OCI-LY3 (cell line): ENCODE data around the gene CARD11.

ENCODE experiments used
- H2AFZ ChIP-seq: fragments of 200-600, 300-600 bp; shearing (Covaris generic); 2 replicates; pipeline ENCODE4 v1.6.0; 2014; ENCODE audit warnings: antibody characterized with exemption, low read depth, low read length
- H3K27ac ChIP-seq: fragments of 200-600, 300-600 bp; sonication (generic); 2 replicates; pipeline ENCODE4 v1.5.1; 2014; ENCODE audit warnings: mild to moderate bottlenecking, low read length, moderate library complexity, mixed read lengths
- H3K27me3 ChIP-seq: fragments of 200-600, 300-600 bp; sonication (generic); 2 replicates; pipeline ENCODE4 v1.6.1; 2014; ENCODE audit warnings: low read depth, low read length, mixed read lengths
- H3K36me3 ChIP-seq: fragments of 200-600, 300-600 bp; sonication (generic); replicated peaks from 2 replicates; pipeline ENCODE3; 2014; ENCODE audit warnings: low read depth, low read length, mixed read lengths
- H3K4me1 ChIP-seq: fragments of 300-600, 200-600 bp; sonication (generic); 2 replicates; pipeline ENCODE4 v1.6.1; 2014; ENCODE audit warnings: low read length, mixed read lengths
- H3K4me2 ChIP-seq: fragments of 200-600, 300-600 bp; sonication (generic); 2 replicates; pipeline ENCODE4 v1.6.1; 2014; ENCODE audit warnings: low read length, mixed read lengths
- H3K4me3 ChIP-seq: fragments of 300-600, 200-600 bp; sonication (generic); 2 replicates; pipeline ENCODE4 v1.5.1; 2014; ENCODE audit warnings: antibody characterized with exemption, mild to moderate bottlenecking, low read length, moderate library complexity
- H3K79me2 ChIP-seq: fragments of 300-600, 200-600 bp; shearing (Covaris generic); 2 replicates; pipeline ENCODE4 v1.6.1; 2014; ENCODE audit warnings: mild to moderate bottlenecking, low read length, mixed read lengths
- H3K9ac ChIP-seq: fragments of 300-600, 200-600 bp; shearing (Covaris generic); 2 replicates; pipeline ENCODE4 v1.6.0; 2014; ENCODE audit warnings: mild to moderate bottlenecking, low read length, moderate library complexity
- H3K9me3 ChIP-seq: fragments of 200-600, 300-600 bp; shearing (Covaris generic); 2 replicates; pipeline ENCODE4 v1.6.1; 2014; ENCODE audit warnings: low read length, mixed read lengths; ENCODE audit not compliant: insufficient read depth
- H4K20me1 ChIP-seq: fragments of 200-600, 300-600 bp; sonication (generic); 2 replicates; pipeline ENCODE4 v1.6.1; 2016; ENCODE audit warnings: low read length, mixed read lengths; ENCODE audit not compliant: insufficient read depth
- CTCF ChIP-seq: fragments of 200-600, 300-600 bp; sonication (generic); IDR thresholded peaks from 2 replicates; pipeline ENCODE4 v1.5.1; 2014; ENCODE audit warnings: antibody characterized with exemption, low read length, low read depth
- EZH2phosphoT487 ChIP-seq: fragments of 200-600 bp; shearing (Covaris generic); IDR thresholded peaks from 2 replicates; pipeline ENCODE4 v1.6.1; 2018; ENCODE audit warnings: antibody characterized with exemption, mixed run types, low read depth

The CARD11 gene

DNA sequence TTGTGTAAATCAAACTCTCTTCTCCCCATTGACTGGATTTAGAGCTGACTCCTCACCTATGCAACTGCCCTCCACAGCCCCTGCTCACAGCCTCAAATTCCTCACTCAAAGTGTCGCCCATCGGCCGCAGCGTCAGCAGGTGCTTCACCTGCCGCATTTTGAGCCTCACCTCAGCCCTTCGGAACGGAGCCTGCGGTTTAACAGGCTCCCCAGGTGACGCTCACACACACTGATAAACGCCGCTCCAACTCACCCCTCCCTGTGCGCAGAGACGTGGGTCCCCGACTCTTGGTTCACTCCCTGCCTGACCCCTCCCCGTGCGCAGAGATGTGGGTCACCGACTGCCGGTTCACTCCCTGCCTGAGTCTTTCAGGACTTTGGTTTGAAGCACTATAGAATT, 57.1 kb downstream of the CARD11 start:
- Histone ChIP-seq H4K20me1 (peaks cover 26% of the 10 kb centered on the region), H3K9me3 (peaks cover 6% of the 10 kb centered on the region; the same call in 1 of the 2 replicates), H3K4me3 (no peak overlapping the region), H3K4me1 (peaks cover under 1% of the 10 kb centered on the region; the same call in 1 of the 2 replicates), H2AFZ (no peak overlapping the region), H3K27me3 (no peaks in the 10 kb centered on the region), H3K4me2 (no peak overlapping the region), H3K36me3 (peaks cover 37% of the 10 kb centered on the region), H3K9ac (no peak overlapping the region), H3K79me2 (peaks cover 68% of the 10 kb centered on the region), H3K27ac (no peak overlapping the region)
- TF ChIP-seq EZH2phosphoT487, result no peak

DNA sequence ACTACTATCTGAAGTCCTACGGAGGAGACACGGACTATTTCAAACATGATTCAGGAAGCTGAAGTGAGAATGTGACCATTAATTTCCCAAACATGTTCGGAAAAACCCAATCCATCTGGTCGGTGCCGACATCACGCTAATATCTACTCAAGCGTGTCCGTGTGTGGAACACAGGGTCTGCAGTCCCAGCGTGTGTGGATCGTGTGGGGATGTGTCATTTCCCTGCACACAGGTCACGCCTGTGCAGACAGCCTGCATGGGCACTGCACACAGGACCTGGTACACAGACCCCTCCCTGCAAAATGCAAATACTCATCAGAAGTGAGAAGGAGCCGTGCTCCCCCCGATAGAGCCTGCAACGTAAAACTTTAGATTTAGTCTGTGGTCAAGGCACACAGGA, 57.8 kb downstream of the CARD11 start:
- Histone ChIP-seq H4K20me1 (peaks cover 26% of the 10 kb centered on the region), H3K4me2 (no peak overlapping the region), H3K27me3 (no peaks in the 10 kb centered on the region), H3K79me2 (peaks cover 68% of the 10 kb centered on the region), H3K4me1 (peaks cover 7% of the 10 kb centered on the region), H3K9me3 (peaks cover 9% of the 10 kb centered on the region; the same call in 1 of the 2 replicates), H3K9ac (no peak overlapping the region), H3K27ac (no peak overlapping the region), H2AFZ (no peak overlapping the region), H3K36me3 (peaks cover 40% of the 10 kb centered on the region), H3K4me3 (no peak overlapping the region)
- no peak for TF ChIP-seq EZH2phosphoT487
- TF ChIP-seq CTCF, result no peak

DNA sequence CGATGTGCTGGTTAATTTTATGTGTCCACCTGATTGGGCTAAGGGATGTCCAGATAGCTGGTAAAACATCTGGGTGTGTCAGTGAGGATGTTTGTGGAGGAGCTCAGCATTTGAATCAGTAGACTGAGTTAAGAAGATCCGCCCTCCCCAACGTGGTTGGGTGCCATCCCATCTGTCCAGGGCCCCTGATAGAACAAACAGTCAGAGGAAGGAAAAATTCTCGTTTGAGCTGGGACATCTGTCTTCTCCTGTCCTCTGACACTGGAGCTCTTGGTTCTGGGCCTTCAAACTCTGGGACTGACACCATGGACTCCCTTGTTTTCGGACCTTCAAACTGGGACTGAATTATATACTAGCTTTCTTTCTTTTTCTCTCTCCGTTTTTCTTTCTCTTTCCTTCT, 59.6 kb downstream of the CARD11 start:
- peaks cover 74% of the 10 kb centered on the region for H3K79me2 ChIP-seq
- H4K20me1 ChIP-seq, result peaks cover 26% of the 10 kb centered on the region
- no peak overlapping the region for H3K9ac ChIP-seq
- no peaks in the 10 kb centered on the region for H3K27me3 ChIP-seq
- no peak overlapping the region for H3K27ac ChIP-seq
- H2AFZ ChIP-seq, result no peak overlapping the region
- H3K4me1 ChIP-seq, result peaks cover 25% of the 10 kb centered on the region
- no peak overlapping the region for H3K4me2 ChIP-seq
- H3K36me3 ChIP-seq, result peaks cover 34% of the 10 kb centered on the region
- H3K4me3 ChIP-seq, result no peak overlapping the region
- TF ChIP-seq CTCF (no peak), EZH2phosphoT487 (no peak)
- peaks cover 9% of the 10 kb centered on the region; the same call in 1 of the 2 replicates for H3K9me3 ChIP-seq

- Histone ChIP-seq H4K20me1 (peaks cover 24% of the 10 kb centered on the region), H3K4me3 (no peak overlapping the region), H3K9me3 (peaks cover 9% of the 10 kb centered on the region; the same call in 1 of the 2 replicates), H3K36me3 (peaks cover 34% of the 10 kb centered on the region), H3K9ac (no peak overlapping the region), H2AFZ (no peak overlapping the region), H3K4me1 (peaks cover 29% of the 10 kb centered on the region), H3K27ac (no peak overlapping the region), H3K27me3 (no peaks in the 10 kb centered on the region), H3K79me2 (peaks cover 71% of the 10 kb centered on the region), H3K4me2 (no peak overlapping the region)
- TF ChIP-seq EZH2phosphoT487, result no peak
- no peak for TF ChIP-seq CTCF
Measured at GRCh38 chr7:2983586-2983985, 60.1 kb downstream of the CARD11 start.

- no peak overlapping the region for H3K27ac ChIP-seq
Measured at GRCh38 chr7:2982831-2983230, 60.8 kb downstream of the CARD11 start.

More at GRCh38 chr7:2982831-2983230, 60.8 kb downstream of the CARD11 start:
- Histone ChIP-seq H3K4me3 (no peak overlapping the region), H3K36me3 (peaks cover 30% of the 10 kb centered on the region), H3K4me2 (no peak overlapping the region), H3K4me1 (peaks cover 35% of the 10 kb centered on the region), H4K20me1 (peaks cover 22% of the 10 kb centered on the region), H3K27me3 (no peaks in the 10 kb centered on the region), H3K79me2 (peaks cover 64% of the 10 kb centered on the region), H2AFZ (no peak overlapping the region), H3K9ac (no peak overlapping the region), H3K9me3 (peaks cover 9% of the 10 kb centered on the region; the same call in 1 of the 2 replicates)
- TF ChIP-seq EZH2phosphoT487 (no peak), CTCF (no peak)
